ENCODE data around the gene VAT1L. TPM values are rescaled to one million over a fixed set of nuclear protein-coding genes. Genes with fewer than 3 reads are reported as not detected.

Gene VAT1L
- total and polyA plus RNA-seq, 2 donors (not counting 1 experiment from before 2014, with no cell fraction given), result 17.9 to 86.9 TPM

GRCh38 chr16:77910021-77910420 lies 121.7 kb downstream of the VAT1L start:
- H3K9me3 ChIP-seq (ENCODE audit: control insufficient read depth, insufficient read depth, low read depth, low read length), result no peaks in the 10 kb centered on the region
- no peaks in the 10 kb centered on the region for H3K4me1 ChIP-seq (ENCODE audit: control insufficient read depth, extremely low read depth, insufficient read depth, low read length)
- no peaks in the 10 kb centered on the region for H3K27me3 ChIP-seq (ENCODE audit: control insufficient read depth, insufficient read depth, low read length)
- H3K79me2 ChIP-seq (ENCODE audit: control insufficient read depth, insufficient read depth, low read length), result no peaks in the 10 kb centered on the region
- DNase-seq (ENCODE audit: low read depth in 2 of 2), result no peak
- no peak overlapping the region for H3K9ac ChIP-seq (ENCODE audit: insufficient read depth, low read length)
- no peak overlapping the region for H3K27ac ChIP-seq (ENCODE audit: insufficient read depth, low read length)
- no peak overlapping the region for H3K4me3 ChIP-seq (replicated peaks in 1 of 4; ENCODE audit: control extremely low read depth in 1 of 4, insufficient read depth in 1 of 4, low read depth in 3 of 4, low read length in 4 of 4)
- H2AFZ ChIP-seq (ENCODE audit: low read length), result no peak overlapping the region
- H3K4me2 ChIP-seq (ENCODE audit: extremely low read depth, insufficient read depth, low read length), result no peak overlapping the region
- H4K20me1 ChIP-seq (ENCODE audit: control insufficient read depth, extremely low read depth, insufficient read depth, low read length), result no peaks in the 10 kb centered on the region
- TF ChIP-seq CTCF (conservative IDR thresholded peaks at IDR 0.05 in 1 of 2, IDR thresholded peaks at IDR 0.05 in 1 of 2; ENCODE audit: low read depth in 1 of 2, low read length in 2 of 2) (no peak), EZH2 (IDR thresholded peaks at IDR 0.05; ENCODE audit: low read length, missing control alignments) (no peak)
- no peaks in the 10 kb centered on the region for H3K36me3 ChIP-seq (ENCODE audit: control insufficient read depth, insufficient read depth, low read length)

DNA sequence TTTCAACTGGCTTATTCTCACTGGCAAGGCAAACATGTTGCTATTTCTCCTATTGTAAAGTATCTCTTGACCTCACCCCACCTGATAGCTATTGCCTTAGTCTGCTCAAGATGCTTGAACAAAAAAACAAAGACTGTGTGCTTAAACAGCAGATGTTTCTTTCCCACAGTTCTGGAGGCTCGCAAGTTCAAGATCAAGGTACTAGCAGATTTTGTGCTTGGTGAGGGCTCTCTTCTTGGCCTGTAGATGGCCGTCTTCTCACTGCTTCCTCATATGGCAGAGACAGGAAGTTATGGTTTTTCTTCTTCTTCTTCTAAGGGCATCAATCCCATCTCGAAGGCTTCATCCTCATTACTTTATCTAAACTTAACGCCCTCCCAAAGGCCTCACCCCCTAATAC lies 124.3 kb downstream of the VAT1L start:
- no peaks in the 10 kb centered on the region for H4K20me1 ChIP-seq (ENCODE audit: control insufficient read depth, extremely low read depth, insufficient read depth, low read length)
- H3K9me3 ChIP-seq (ENCODE audit: control insufficient read depth, insufficient read depth, low read depth, low read length), result no peaks in the 10 kb centered on the region
- no peaks in the 10 kb centered on the region for H3K79me2 ChIP-seq (ENCODE audit: control insufficient read depth, insufficient read depth, low read length)
- H3K36me3 ChIP-seq (ENCODE audit: control insufficient read depth, insufficient read depth, low read length), result no peaks in the 10 kb centered on the region
- TF ChIP-seq EZH2 (IDR thresholded peaks at IDR 0.05; ENCODE audit: low read length, missing control alignments) (no peak), CTCF (conservative IDR thresholded peaks at IDR 0.05 in 1 of 2, IDR thresholded peaks at IDR 0.05 in 1 of 2; ENCODE audit: low read depth in 1 of 2, low read length in 2 of 2) (no peak)
- no peak overlapping the region for H3K9ac ChIP-seq (ENCODE audit: insufficient read depth, low read length)
- no peaks in the 10 kb centered on the region for H3K27me3 ChIP-seq (ENCODE audit: control insufficient read depth, insufficient read depth, low read length)
- no peaks in the 10 kb centered on the region for H3K4me1 ChIP-seq (ENCODE audit: control insufficient read depth, extremely low read depth, insufficient read depth, low read length)
- H3K4me3 ChIP-seq (replicated peaks in 1 of 4; ENCODE audit: control extremely low read depth in 1 of 4, insufficient read depth in 1 of 4, low read depth in 3 of 4, low read length in 4 of 4), result no peak overlapping the region
- no peak overlapping the region for H3K27ac ChIP-seq (ENCODE audit: insufficient read depth, low read length)
- DNase-seq (ENCODE audit: low read depth in 2 of 2), result no peak
- H2AFZ ChIP-seq (ENCODE audit: low read length), result no peak overlapping the region
- no peak overlapping the region for H3K4me2 ChIP-seq (ENCODE audit: extremely low read depth, insufficient read depth, low read length)

DNA sequence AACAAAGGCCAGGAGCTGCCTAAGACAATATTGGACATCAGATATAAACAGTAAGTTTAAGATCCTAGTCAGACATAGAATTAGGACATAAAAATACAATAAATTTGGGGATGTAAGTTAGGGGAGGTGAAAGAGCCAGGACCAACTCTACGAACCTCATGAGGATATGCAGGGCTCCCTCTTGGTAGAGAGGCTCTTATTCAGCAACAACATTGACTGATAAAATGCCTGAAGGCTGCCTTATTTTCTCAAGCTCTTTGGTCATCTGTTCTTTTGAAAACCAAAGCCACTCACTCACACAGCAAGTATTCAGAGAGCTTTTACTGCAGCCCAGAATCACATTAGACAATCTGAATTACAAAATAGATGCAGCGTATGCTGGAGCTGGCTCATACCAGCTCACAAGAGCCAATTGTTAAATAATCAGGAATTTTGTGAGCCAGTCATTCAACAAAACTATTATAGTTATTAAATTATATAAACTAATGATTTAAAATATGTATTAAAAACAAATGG lies 125.4 kb downstream of the VAT1L start:
- Histone ChIP-seq H3K79me2 (ENCODE audit: control insufficient read depth, insufficient read depth, low read length) (no peaks in the 10 kb centered on the region), H3K27ac (ENCODE audit: insufficient read depth, low read length) (no peak overlapping the region), H2AFZ (ENCODE audit: low read length) (no peak overlapping the region), H4K20me1 (ENCODE audit: control insufficient read depth, extremely low read depth, insufficient read depth, low read length) (no peaks in the 10 kb centered on the region), H3K36me3 (ENCODE audit: control insufficient read depth, insufficient read depth, low read length) (no peaks in the 10 kb centered on the region), H3K4me3 (replicated peaks in 1 of 4; ENCODE audit: control extremely low read depth in 1 of 4, insufficient read depth in 1 of 4, low read depth in 3 of 4, low read length in 4 of 4) (no peak overlapping the region), H3K9ac (ENCODE audit: insufficient read depth, low read length) (no peak overlapping the region), H3K4me1 (ENCODE audit: control insufficient read depth, extremely low read depth, insufficient read depth, low read length) (no peaks in the 10 kb centered on the region), H3K4me2 (ENCODE audit: extremely low read depth, insufficient read depth, low read length) (no peak overlapping the region), H3K27me3 (ENCODE audit: control insufficient read depth, insufficient read depth, low read length) (no peaks in the 10 kb centered on the region), H3K9me3 (ENCODE audit: control insufficient read depth, insufficient read depth, low read depth, low read length) (no peaks in the 10 kb centered on the region)
- peak in 1 of 2 donors; percentile 23 for DNase-seq (ENCODE audit: low read depth in 2 of 2)
- no peak for TF ChIP-seq EZH2 (IDR thresholded peaks at IDR 0.05; ENCODE audit: low read length, missing control alignments)
